ENCODE data around the gene CYP21A2.

CYP21A2 gene

DNA sequence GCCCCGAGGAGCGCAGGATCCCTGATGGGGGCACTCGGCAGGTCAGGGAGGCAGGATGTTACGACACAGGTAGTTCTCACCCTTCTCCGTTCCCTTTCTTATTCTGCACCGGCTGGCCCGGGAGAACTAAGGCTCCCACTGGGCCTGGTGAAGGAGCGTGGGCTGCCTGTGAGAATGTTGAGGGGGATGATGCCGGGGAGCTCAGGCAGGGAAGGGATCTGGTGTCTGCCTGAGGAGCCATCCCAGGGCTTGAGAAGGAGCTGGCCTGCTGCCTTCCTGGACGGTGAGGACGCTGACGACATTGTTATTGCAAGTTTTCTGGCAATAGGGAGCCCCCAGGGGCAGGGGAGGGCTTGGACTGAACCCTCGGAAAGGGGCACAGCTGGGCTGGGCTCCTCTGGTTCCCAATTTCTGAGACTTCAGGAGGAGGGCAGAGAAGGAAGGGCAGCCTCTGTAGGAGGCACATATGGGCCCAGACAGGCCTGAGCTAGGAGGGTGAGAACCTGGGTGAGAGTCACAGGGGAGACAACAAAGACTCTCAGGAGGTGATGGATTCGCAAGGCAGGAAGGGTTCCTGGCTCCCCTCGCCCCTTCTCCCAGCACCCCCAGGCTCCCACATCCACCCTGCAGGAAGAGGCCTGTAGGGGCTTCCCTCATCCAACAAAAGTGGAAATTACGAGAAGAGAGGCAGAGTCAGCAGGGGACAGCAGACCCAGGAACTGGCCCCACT is 32.8 kb downstream of the CYP21A2 start:
- Histone ChIP-seq H2AFZ (ENCODE audit: low read depth, low read length) (no peak overlapping the region), H3K18ac (ENCODE audit: low read depth in 1 of 2, low read length in 2 of 2) (no peak overlapping the region), H4K8ac (ENCODE audit: low read length) (no peak overlapping the region), H2BK12ac (ENCODE audit: low read length in 2 of 2) (no peak overlapping the region), H3K27ac (ENCODE audit: low read length, poor library complexity, severe bottlenecking) (no peak overlapping the region), H3K4me1 (ENCODE audit: control insufficient read depth, insufficient read depth, low read depth, low read length) (peaks cover 13% of the 10 kb centered on the region), H3K4ac (ENCODE audit: low read depth in 1 of 2, low read length in 2 of 2) (no peak overlapping the region), H4K91ac (ENCODE audit: low read length) (no peak overlapping the region), H3K9ac (ENCODE audit: low read length) (peak overlapping the region; percentile 64), H2BK120ac (ENCODE audit: low read depth, low read length) (no peak overlapping the region), H3K23ac (ENCODE audit: low read length in 2 of 2) (no peak overlapping the region), H2BK15ac (ENCODE audit: low read depth, poor library complexity, severe bottlenecking) (no peak overlapping the region), H3K4me2 (ENCODE audit: low read length, poor library complexity, severe bottlenecking) (no peak overlapping the region), H3K14ac (ENCODE audit: low read length in 2 of 2) (no peak overlapping the region), H3K27me3 (ENCODE audit: control insufficient read depth in 1 of 2, insufficient read depth in 1 of 2, low read length in 2 of 2) (peaks cover 0 to 49% of the 10 kb centered on the region in 2 experiments), H3K36me3 (ENCODE audit: control insufficient read depth in 1 of 2, insufficient read depth in 2 of 2, low read depth in 1 of 2, low read length in 2 of 2) (peaks cover 0 to 88% of the 10 kb centered on the region in 2 experiments), H2AK5ac (ENCODE audit: low read length, severe bottlenecking) (no peak overlapping the region), H3K4me3 (ENCODE audit: insufficient read depth in 1 of 2, low read depth in 1 of 2, low read length in 2 of 2) (no peak overlapping the region), H2BK5ac (ENCODE audit: low read depth, low read length, poor library complexity, severe bottlenecking) (peak overlapping the region; percentile 22), H3K79me1 (replicated peaks; ENCODE audit: low read length, poor library complexity, severe bottlenecking) (no peaks in the 10 kb centered on the region), H3K9me3 (ENCODE audit: control insufficient read depth, low read length) (no peaks in the 10 kb centered on the region)
- 77% methylated on average over 16 of the region's 16 CpGs for WGBS
- DNase-seq, result no peak

DNA sequence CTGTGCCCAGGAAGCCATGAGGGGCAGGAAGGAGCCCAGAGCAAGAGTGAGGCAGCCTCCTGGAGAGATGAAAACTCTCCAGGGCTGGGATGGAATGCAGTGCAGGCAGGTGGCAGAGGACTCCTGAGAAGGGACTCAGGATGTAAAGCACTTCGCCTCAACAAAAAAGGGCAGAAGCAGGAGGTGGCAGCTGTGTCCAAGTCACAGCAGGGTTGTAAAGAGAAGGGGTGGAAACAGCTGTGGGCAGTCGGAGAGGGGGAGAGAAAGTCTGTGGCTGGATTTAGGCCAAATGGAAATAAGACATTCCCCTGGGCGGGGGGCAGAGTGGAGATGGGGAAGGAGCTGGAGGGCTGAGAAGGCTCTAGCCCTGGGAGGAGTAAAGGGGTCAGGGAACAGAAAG is 34.9 kb downstream of the CYP21A2 start:
- no peaks in the 10 kb centered on the region for H3K9me3 ChIP-seq (ENCODE audit: control insufficient read depth, low read length)
- H3K4ac ChIP-seq (ENCODE audit: low read depth in 1 of 2, low read length in 2 of 2), result no peak overlapping the region
- no peak overlapping the region for H2BK15ac ChIP-seq (ENCODE audit: low read depth, poor library complexity, severe bottlenecking)
- H2BK12ac ChIP-seq (ENCODE audit: low read length in 2 of 2), result no peak overlapping the region
- H3K36me3 ChIP-seq (ENCODE audit: control insufficient read depth in 1 of 2, insufficient read depth in 2 of 2, low read depth in 1 of 2, low read length in 2 of 2), result peaks cover 0 to 80% of the 10 kb centered on the region in 2 experiments
- no peak overlapping the region for H3K4me2 ChIP-seq (ENCODE audit: low read length, poor library complexity, severe bottlenecking)
- H3K27ac ChIP-seq (ENCODE audit: low read length, poor library complexity, severe bottlenecking), result no peak overlapping the region
- H2AK5ac ChIP-seq (ENCODE audit: low read length, severe bottlenecking), result no peak overlapping the region
- H2AFZ ChIP-seq (ENCODE audit: low read depth, low read length), result no peak overlapping the region
- no peak overlapping the region for H3K14ac ChIP-seq (ENCODE audit: low read length in 2 of 2)
- DNase-seq, result no peak
- H3K23ac ChIP-seq (ENCODE audit: low read length in 2 of 2), result no peak overlapping the region
- 93% methylated on average over 3 of the region's 3 CpGs for WGBS
- no peak overlapping the region for H3K9ac ChIP-seq (ENCODE audit: low read length)
- peaks cover 0 to 47% of the 10 kb centered on the region in 2 experiments for H3K27me3 ChIP-seq (ENCODE audit: control insufficient read depth in 1 of 2, insufficient read depth in 1 of 2, low read length in 2 of 2)
- peaks cover 18% of the 10 kb centered on the region for H3K4me1 ChIP-seq (ENCODE audit: control insufficient read depth, insufficient read depth, low read depth, low read length)
- H3K18ac ChIP-seq (ENCODE audit: low read depth in 1 of 2, low read length in 2 of 2), result no peak overlapping the region
- H3K79me1 ChIP-seq (replicated peaks; ENCODE audit: low read length, poor library complexity, severe bottlenecking), result no peaks in the 10 kb centered on the region
- no peak overlapping the region for H2BK5ac ChIP-seq (ENCODE audit: low read depth, low read length, poor library complexity, severe bottlenecking)
- H4K91ac ChIP-seq (ENCODE audit: low read length), result no peak overlapping the region
- H4K8ac ChIP-seq (ENCODE audit: low read length), result no peak overlapping the region
- no peak overlapping the region for H2BK120ac ChIP-seq (ENCODE audit: low read depth, low read length)
- H3K4me3 ChIP-seq (ENCODE audit: insufficient read depth in 1 of 2, low read depth in 1 of 2, low read length in 2 of 2), result no peak overlapping the region

DNA sequence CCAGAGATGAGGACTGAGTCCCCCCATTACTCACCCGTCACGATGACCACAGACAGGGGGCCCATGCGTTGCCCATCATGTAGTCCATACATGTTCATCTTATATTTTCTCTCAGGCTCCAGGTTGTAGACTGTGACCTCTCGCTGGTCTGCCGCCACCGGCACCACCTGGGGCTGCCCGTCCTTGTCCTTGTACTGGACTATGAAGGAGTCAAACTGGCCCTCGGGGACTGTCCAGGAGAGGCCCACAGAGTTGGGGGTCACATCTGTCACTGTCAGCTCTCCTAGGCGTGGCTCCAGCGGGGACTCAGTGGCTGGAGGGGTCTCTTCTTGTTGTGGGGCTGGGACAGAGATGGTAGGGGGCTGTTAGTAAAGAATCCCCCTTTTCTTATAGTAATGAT is 35.4 kb downstream of the CYP21A2 start:
- Histone ChIP-seq H2BK12ac (ENCODE audit: low read length in 2 of 2) (no peak overlapping the region), H3K9me3 (ENCODE audit: control insufficient read depth, low read length) (no peaks in the 10 kb centered on the region), H2BK5ac (ENCODE audit: low read depth, low read length, poor library complexity, severe bottlenecking) (no peak overlapping the region), H3K79me1 (replicated peaks; ENCODE audit: low read length, poor library complexity, severe bottlenecking) (no peaks in the 10 kb centered on the region), H3K23ac (ENCODE audit: low read length in 2 of 2) (no peak overlapping the region), H2AFZ (ENCODE audit: low read depth, low read length) (no peak overlapping the region), H3K18ac (ENCODE audit: low read depth in 1 of 2, low read length in 2 of 2) (no peak overlapping the region), H2BK15ac (ENCODE audit: low read depth, poor library complexity, severe bottlenecking) (no peak overlapping the region), H4K8ac (ENCODE audit: low read length) (no peak overlapping the region), H3K14ac (ENCODE audit: low read length in 2 of 2) (no peak overlapping the region), H3K4me2 (ENCODE audit: low read length, poor library complexity, severe bottlenecking) (no peak overlapping the region), H2BK120ac (ENCODE audit: low read depth, low read length) (no peak overlapping the region), H3K27me3 (ENCODE audit: control insufficient read depth in 1 of 2, insufficient read depth in 1 of 2, low read length in 2 of 2) (peaks cover 0 to 44% of the 10 kb centered on the region in 2 experiments), H3K27ac (ENCODE audit: low read length, poor library complexity, severe bottlenecking) (no peak overlapping the region), H3K4me1 (ENCODE audit: control insufficient read depth, insufficient read depth, low read depth, low read length) (peaks cover 18% of the 10 kb centered on the region), H3K4me3 (ENCODE audit: insufficient read depth in 1 of 2, low read depth in 1 of 2, low read length in 2 of 2) (no peak overlapping the region), H2AK5ac (ENCODE audit: low read length, severe bottlenecking) (no peak overlapping the region), H3K36me3 (ENCODE audit: control insufficient read depth in 1 of 2, insufficient read depth in 2 of 2, low read depth in 1 of 2, low read length in 2 of 2) (peaks cover 0 to 78% of the 10 kb centered on the region in 2 experiments), H3K9ac (ENCODE audit: low read length) (no peak overlapping the region), H3K4ac (ENCODE audit: low read depth in 1 of 2, low read length in 2 of 2) (no peak overlapping the region), H4K91ac (ENCODE audit: low read length) (no peak overlapping the region)
- 96% methylated on average over 8 of the region's 10 CpGs for WGBS
- no peak for DNase-seq

GRCh38 chr6:32074996-32075532 is 36.8 kb downstream of the CYP21A2 start:
- Histone ChIP-seq H4K91ac (ENCODE audit: low read length) (no peak overlapping the region), H3K27me3 (ENCODE audit: control insufficient read depth in 1 of 2, insufficient read depth in 1 of 2, low read length in 2 of 2) (peaks cover 0 to 40% of the 10 kb centered on the region in 2 experiments), H3K27ac (ENCODE audit: low read length, poor library complexity, severe bottlenecking) (peak overlapping the region; percentile 0), H3K4ac (ENCODE audit: low read depth in 1 of 2, low read length in 2 of 2) (no peak overlapping the region), H3K4me3 (ENCODE audit: insufficient read depth in 1 of 2, low read depth in 1 of 2, low read length in 2 of 2) (no peak overlapping the region), H2AFZ (ENCODE audit: low read depth, low read length) (no peak overlapping the region), H3K36me3 (ENCODE audit: control insufficient read depth in 1 of 2, insufficient read depth in 2 of 2, low read depth in 1 of 2, low read length in 2 of 2) (peaks cover 0 to 77% of the 10 kb centered on the region in 2 experiments), H2BK5ac (ENCODE audit: low read depth, low read length, poor library complexity, severe bottlenecking) (no peak overlapping the region), H3K4me1 (ENCODE audit: control insufficient read depth, insufficient read depth, low read depth, low read length) (peaks cover 28% of the 10 kb centered on the region), H2BK120ac (ENCODE audit: low read depth, low read length) (no peak overlapping the region), H3K14ac (ENCODE audit: low read length in 2 of 2) (no peak overlapping the region), H3K9me3 (ENCODE audit: control insufficient read depth, low read length) (no peaks in the 10 kb centered on the region), H3K9ac (ENCODE audit: low read length) (peak overlapping the region; percentile 20), H2AK5ac (ENCODE audit: low read length, severe bottlenecking) (no peak overlapping the region), H4K8ac (ENCODE audit: low read length) (no peak overlapping the region), H2BK12ac (ENCODE audit: low read length in 2 of 2) (no peak overlapping the region), H3K4me2 (ENCODE audit: low read length, poor library complexity, severe bottlenecking) (no peak overlapping the region), H3K18ac (ENCODE audit: low read depth in 1 of 2, low read length in 2 of 2) (peak overlapping the region in 1 of 2 experiments; percentile 1), H3K23ac (ENCODE audit: low read length in 2 of 2) (no peak overlapping the region), H3K79me1 (replicated peaks; ENCODE audit: low read length, poor library complexity, severe bottlenecking) (no peaks in the 10 kb centered on the region), H2BK15ac (ENCODE audit: low read depth, poor library complexity, severe bottlenecking) (no peak overlapping the region)
- DNase-seq, result peak; percentile 45
- WGBS, result 89% methylated on average over 8 of the region's 8 CpGs

Measured in mesenchymal stem cell (in vitro differentiated cells and primary cell).